Stimulated activated CD8-positive, alpha-beta memory T cell treated with anti-CD3 and anti-CD28 coated beads, Interleukin-7, amount 100 ng/mL, for 48 hours (primary cell): Measurements from ENCODE around the gene TBCK.
"Not testable (repeated sequence)": the region's sequence is repeated elsewhere in the genome, so short reads cannot be mapped to it uniquely, and the experiment has no call there.

ENCODE experiments used
- DNase-seq, 2 donors: peaks; one replicate each; pipeline ENCODE4 v3.0.0-alpha.2; 2020; ENCODE audit warnings: low read depth in 1 of 2; ENCODE audit errors: extremely low read depth in 1 of 2

The TBCK gene

DNA sequence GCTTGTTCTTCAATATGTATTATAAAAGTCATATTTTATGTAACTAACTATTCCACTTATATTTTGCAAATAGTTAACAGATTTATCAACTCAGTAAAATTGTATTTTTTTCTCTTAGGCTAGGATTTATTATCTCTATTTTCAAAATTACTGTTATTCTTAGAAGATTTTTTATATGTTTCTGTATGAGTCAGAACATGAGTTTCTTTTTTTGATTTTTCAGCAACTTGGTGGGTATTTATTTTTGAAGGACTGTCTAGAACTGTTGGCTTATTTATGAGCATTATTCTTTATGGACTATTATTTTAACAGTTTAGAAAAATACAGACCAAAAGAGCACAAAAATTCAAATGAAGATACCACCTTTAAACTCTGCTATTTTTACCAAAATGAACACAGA, 7.1 kb upstream of the TBCK start:
- DNase-seq: no peak

DNA sequence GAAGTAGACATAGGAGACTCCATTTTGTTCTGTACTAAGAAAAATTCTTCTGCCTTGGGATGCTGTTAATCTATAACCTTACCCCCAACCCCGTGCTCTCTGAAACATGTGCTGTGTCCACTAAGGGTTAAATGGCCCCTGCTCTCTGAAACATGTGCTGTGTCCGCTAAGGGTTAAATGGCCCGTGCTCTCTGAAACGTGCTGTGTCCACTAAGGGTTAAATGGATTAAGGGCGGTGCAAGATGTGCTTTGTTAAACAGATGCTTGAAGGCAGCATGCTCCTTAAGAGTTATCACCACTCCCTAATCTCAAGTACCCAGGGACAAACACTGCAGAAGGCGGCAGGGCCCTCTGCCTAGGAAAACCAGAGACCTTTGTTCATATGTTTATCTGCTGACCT, 5.8 kb upstream of the TBCK start:
- DNase-seq: not testable (repeated sequence)

DNA sequence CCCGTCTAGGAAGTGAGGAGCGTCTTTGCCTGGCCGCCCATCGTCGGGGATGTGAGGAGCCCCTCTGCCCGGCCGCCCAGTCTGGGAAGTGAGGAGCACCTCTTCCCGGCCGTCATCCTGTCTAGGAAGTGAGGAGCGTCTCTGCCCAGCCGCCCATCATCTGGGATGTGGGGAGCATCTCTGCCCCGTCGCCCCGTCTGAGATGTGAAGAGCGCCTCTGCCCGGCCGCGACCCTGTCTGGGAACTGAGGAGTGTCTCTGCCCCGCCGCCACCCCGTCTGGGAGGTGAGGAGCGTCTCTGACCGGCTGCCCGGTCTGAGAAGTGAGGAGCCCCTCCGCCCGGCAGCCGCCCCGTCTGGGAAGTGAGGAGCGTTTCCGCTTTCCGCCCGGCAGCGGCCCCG, 5.2 kb upstream of the TBCK start:
- DNase-seq: not testable (repeated sequence)

DNA sequence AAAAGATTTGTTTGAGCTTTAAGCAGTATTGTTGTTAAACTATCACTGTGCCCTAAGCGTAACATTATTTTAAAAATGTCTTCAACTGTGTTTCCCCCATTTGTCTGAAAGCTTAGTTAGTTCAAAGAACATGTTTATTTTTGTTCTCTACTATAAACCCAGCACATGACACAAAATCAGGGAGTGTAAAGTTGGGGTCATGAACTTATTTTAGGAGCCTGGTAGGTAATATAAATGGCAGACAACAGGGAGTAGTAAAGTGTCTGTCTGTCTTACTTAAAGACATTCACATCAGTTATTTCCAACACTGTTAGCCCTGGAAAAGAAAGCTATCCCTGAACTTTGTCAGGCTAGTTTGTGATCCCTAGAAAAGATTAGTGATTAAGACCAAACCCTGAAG, 4.2 kb upstream of the TBCK start:
- no peak for DNase-seq

DNA sequence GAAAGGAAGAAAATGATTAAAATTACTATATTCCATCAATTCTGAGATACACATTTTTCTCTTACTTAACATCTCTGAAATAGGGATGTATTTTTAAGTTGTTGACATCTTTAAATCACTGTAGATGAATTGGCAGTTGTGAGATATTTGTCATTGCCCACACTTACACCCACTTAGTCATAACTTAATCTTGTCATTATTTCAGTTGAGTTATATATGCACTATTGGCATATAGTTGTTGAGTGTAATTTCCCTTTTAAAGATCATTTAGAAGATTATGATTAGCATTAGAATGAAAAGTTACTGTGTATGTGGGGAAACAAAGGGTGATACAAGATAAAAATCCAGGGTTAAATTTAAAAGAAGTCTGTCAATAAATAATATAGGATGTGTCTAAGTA, 2.5 kb upstream of the TBCK start:
- no peak for DNase-seq

DNA sequence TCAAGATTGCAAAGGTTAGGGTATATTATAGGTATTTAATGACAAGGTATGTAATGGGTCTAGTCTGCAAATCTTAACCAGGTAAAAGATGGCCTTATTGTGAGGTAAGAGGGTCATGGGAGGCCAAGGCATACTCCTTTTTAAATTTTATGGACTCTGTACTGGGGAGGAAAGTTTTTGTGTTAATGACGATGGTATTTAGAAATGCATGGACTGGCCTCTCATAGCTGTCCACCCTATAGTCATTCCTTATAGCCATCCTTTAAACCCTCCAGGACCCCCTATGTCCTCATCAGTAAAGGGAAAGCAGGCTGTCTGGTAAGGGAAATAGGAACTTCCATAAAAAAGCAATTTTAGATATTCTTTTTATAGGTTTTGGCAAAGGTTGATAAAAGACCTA, 1.8 kb upstream of the TBCK start:
- no peak for DNase-seq

DNA sequence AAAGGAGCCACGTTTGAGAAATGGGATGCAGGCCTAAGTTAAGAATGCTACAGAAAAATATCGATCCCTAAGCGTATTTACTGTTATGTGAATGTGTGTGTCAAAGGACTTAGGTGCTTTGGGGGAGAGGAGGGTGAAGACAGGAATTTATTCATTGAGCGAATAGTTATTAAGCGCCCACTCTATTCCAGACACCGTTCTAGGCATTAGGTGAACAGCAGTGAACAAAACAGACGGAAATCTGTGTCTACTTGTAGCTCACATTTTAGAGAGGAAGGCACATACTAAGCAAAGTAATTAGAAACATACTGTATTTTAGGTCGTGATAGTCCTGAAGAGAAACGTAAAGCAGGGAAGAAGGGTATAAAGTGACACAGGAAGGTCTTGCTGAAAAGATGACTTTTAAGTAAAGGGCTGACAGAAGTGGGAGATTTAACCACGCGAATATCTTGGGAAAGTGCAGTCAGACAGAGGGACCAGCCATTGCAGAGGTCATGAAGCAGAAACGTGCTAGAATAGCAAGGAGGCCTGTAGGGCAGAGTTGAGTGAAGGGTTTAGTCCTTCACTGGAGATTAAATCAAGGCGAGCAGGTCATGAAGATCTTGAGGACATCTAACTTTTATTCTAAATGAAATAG, 882 bp upstream of the TBCK start:
- DNase-seq: no peak

DNA sequence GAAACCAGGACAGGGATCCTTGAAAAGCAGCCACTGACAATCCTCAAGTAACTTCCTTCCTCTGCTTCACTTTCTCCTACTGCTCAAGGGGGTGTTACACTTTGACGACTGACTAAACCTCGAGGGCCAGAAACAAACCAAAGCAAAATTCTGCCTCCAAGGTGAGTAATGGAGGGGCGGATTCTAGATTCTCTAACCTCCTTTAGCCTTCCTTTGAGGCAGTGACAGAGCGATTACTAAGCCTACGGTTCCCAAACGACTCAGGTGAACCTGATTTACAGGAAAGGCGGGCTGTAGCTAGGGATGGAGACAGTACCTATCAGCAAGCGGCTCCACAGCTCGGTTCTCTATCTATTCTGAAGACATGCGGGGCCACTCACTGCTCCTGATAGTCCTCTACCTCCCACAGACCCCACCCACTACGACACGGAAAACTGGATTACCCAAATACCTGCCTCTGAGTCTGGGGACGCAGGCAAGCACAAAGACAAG, 487 bp downstream of the TBCK start:
- peak in 1 of 2 donors; percentile 21 for DNase-seq

DNA sequence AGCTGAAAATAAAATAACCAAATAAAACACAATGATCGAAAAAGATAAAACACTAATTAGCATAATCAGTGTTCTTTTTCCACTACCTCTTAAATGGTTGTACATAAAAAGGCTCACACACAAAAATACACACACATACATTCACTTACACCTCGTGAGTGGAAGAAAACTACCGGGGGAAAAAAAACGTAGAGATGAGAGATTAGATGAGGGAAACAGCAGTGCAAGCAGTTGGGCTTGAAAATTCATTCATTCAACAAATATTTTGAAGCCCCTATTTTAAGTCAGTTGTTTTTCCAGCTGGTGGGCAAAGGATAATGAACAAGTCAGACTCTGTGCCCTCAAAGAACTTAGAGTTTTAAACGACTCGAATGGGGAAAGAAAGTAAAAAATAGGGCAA, 1.0 kb downstream of the TBCK start:
- DNase-seq: no peak

DNA sequence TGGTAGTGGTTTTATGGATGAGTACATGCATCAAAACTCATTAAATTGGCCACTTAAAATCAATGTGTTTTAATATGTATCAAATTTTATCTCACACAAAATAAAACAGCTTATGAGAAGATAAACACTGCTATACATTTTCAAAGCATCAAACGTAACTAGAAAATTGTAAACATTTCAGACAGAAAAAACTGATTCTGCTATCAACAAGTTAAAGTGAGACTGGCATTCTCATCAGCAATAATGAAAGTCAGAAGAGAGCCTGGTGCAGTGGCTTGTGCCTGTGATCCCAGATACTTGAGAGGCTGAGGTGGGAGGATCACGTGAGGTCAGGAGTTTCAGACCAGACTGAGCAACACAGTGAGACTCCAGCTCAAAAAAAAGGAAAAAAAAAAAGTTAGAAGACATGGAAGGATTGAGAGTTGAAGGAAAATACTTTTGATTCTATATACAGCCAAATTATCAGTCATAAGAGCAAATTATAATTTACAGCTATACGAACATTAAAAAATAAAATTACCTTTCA, 2.9 kb downstream of the TBCK start:
- no peak for DNase-seq

DNA sequence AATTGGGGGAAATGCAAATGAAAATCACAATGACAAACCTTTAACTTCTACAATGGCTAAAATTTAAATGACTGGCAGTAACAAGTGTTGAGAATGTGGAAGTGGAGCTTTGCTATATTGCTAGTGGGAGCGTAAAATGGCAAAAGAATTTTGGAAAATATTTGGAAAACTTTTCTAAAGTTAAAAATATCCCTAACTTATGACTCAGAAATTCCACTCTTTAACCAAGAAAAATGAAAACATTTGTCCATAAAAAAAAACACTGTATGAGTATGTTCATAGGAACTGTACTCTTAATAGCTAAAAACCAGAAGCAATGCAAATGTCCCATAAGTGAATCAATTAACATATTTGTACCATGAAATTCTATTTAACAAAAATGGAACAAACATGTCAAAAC, 3.6 kb downstream of the TBCK start:
- DNase-seq: no peak

DNA sequence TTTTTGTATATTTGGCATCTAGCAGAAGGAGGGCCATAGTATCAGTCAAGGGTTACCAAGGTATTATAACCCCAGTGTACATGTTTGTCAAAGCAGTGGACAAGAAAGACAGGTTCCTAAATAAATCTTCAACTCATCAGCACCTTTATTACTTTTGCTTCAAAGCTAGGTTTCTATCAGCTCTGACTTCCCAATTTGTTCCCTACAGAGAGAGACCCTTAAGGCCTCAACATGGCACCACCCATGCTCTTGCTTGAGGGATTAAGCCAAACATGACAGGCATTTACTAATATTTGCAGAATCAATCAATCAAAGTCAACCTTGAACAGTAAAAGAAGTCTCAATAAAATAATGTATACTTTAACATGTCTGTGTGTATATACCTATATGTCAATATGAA, 9.4 kb downstream of the TBCK start:
- DNase-seq: no peak

DNA sequence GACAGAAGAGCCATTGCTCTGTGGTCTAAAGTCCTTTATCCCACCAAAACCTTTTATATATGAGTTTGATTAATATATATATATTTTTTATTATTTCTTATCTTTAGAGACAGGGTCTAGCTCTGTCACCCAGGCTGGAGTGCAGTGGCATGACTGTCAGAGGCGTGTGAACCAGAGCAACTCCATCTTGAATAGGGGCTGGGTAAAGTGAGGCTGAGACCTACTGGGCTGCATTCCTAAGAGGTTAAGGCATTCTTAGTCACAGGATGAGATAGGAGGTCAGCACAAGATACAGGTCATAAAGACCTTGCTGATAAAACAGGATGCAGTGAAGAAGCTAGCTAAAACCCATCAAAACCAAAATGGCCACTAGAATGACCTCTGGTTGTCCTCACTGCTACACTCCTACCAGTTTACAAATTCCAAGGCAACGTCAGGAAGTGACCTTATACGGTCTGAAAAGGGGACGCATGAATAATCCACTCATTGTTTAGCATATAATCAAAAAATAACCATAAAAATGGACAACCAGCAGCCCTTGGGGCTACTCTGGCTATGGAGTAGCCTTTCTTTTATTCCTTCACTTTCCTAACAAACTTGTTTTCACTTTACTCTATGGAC, 10.5 kb downstream of the TBCK start:
- DNase-seq: no peak

DNA sequence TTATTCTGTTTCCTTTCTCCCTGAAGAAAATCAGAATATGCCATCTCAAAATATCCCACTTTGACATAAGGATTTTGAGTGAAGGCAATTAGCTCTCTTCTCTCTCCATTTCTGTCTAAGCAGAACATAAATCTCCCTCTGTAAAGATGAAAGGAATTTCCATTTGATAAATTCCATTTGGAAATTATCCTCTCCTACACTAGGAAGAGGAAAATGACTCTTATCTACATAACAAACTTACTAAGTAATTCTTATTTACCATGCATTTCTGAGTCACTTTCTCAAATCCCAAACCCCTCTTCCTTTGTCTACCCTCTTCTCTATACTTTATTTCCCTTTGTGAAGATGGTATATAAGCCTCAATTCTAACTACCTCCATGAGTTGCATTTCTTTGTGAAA, 11.4 kb downstream of the TBCK start:
- DNase-seq: no peak

DNA sequence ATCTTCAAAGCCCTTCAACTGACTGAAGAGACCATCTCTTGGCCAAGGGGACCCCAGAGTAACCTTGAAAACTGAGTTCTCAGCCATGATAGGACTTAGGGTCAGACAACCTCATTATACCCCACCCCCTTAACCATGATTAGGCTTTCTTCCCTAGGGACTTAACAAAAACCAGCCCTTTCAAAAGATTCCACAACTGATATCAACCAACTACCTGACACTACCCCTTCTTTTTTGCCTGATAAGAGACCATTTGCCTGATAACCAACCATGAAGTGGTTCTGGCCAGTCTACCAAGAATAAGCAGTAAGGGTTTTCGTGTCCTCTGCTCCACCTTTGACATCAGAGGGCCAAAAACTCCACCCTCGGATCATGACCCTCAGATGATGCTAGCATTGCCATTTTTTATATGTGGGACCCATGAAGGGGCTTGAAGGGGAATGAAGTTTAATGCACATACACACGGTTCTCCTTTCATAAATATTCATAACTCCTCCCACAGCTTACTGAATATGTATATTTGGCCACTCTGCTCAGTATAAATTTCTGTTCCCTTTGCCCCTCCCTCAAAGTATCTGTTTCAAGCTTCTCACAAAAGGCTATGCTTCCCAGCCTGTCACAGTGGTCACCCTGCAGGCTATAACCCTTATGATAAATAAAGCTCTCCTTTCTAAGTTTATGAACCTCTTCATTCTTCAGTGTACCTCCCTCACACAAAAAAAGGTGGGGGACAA, 12.3 kb downstream of the TBCK start:
- no peak for DNase-seq

DNA sequence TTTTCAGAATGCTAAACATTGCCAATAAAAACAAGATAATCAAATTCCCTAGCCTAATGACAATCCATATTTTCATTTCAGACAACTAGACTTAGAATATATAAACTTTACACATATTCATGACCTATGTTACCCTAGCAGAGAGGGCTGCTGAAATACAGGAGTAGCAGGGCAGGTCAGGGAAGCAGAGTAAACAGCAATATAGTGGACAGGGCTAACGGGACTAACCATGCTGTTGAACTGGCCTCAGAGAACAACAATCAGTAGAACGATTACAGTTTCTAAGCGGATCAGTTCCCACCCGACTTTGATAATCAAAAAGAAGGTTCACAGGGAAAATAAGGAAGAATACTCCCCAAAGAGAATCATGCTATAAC, 14.0 kb downstream of the TBCK start:
- no peak for DNase-seq

DNA sequence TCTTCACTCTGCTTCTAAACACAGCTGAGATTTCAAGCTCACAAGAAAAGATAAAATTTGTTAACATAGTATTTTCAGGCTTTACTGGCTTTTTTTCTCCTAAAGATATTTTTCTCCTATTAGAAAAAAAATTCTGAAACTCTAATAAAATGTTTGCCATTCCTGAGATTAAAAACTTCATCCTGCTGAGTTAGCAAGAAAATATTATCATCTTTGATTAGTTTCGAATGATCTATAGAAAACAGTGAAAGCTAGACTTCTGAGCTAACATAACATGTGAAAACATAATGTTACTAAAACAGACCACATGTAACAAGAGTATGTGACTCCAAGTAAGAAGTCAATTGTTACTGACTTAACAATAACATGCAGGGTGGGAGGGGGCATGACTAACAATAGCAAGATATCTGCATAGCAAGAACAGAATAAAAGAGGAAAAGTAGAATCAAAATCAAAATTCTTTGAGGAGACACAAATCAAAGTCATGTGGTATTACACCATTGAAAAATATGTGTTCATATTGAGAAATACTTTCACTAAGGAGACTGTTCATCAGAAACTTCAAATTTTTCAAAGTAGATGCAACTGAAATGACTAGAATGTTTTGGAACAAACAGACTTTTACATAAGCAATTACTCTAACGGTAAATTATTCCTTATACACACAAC, 14.5 kb downstream of the TBCK start:
- DNase-seq: no peak

DNA sequence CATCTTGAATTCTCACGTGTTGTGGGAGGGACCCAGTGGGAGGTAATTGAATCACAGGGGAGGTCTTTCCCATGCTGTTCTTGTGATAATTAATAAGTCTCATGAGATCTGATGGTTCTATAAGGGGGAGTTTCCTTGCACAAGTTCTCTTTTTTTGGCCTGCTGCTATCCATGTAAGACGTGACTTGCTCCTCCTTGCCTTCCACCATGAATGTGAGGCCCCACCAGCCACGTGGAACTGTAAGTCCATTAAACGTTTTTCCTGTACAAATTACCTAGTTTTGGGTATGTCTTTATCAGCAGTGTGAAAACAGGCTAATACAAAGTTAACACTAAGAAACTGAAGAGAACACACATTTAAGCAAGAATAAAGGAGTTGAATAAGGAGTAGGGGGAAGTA, 16.0 kb downstream of the TBCK start:
- no peak for DNase-seq

DNA sequence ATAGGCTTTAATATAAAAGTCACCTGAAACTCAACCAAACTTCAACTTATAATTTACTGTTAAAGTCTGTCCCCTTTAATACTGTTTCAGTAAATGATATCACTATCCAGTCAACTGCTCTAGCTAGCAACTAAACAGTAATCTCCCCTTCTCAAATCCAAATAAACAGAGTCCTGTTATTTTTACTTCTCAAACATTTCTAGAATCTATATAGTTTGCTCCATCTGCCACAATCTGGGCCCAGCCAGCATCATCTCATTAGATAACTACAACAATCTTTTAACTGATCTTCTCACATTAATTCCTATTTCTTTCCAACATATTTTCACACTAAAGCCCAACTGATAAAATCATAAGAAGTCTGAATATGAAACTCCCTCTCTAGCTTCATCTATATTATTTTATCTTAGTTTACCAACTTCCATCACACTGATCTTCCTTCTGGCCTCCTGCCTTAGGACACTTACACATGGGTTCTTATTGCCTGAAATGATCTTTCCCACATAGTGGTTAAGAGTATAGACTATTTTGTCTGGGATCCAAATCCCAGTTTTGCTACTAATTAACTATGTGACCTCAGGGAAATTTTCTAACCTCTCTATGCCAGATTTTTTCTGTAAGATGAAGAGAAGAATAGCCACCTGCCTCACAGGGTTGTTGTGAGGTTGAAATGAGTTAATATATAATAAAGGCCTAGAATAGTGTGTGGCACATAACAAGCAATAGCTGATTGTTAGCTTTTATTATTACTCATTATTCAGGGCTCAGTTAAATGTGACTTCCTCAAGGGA, 18.6 kb downstream of the TBCK start:
- no peak for DNase-seq

DNA sequence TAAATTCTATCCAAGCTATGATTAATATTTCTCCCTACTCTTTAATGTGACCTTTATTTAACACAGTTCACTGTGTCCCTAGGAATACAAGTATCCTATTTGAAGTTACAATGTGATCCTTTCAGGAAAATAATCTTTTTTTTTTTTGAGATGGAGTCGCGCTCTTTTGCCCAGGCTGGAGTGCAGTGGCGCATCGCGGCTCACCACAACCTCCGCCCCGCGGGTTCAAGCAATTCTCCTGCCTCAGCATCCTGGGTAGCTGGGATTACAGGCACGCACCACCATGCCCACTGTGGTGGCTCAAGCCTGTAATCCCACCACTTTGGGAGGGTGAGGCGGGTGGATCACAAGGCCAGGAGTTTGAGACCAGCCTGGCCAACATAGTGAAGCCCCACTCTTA, 21.9 kb downstream of the TBCK start:
- no peak for DNase-seq

DNA sequence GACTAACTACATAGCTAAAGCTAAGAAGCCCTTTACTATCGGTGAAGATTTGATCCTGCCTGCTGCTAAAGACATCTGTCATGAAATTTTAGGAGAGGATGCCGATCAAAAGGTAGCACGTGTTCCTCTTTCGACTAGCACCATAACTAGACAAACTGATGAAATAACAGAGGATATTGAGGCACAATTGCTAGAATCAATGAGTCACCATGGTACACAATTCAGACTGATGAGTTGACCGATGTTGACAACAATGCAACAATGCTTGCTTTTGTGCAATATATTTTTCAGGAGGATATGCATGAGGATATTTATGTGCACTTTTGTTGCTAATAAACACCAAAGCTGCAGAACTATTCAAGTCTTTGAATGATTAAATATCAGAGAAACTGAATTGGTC, 24.3 kb downstream of the TBCK start:
- DNase-seq: no peak
